Testis (tissue), 2 donors: ENCODE measurements around the gene DLGAP4.

Experiments used
- POLR2A ChIP-seq: fragments of 450-650 bp; IDR thresholded peaks from one replicate; pipeline ENCODE4 v1.6.1; 2017; ENCODE audit warnings: antibody characterized with exemption, mild to moderate bottlenecking, moderate library complexity
- TF ChIP-seq, protein P1 (sequence below), 3 experiments: fragments of 450-650 bp in 2 of 3; fragments of 200-600 bp in 1 of 3; sonication (generic) in 1 of 3; IDR thresholded peaks; one replicate each; pipeline ENCODE4 v1.5.1; 2016 to 2019; ENCODE audit warnings: antibody characterized with exemption in 3 of 3, mild to moderate bottlenecking in 2 of 3, moderate library complexity in 1 of 3

DNA sequence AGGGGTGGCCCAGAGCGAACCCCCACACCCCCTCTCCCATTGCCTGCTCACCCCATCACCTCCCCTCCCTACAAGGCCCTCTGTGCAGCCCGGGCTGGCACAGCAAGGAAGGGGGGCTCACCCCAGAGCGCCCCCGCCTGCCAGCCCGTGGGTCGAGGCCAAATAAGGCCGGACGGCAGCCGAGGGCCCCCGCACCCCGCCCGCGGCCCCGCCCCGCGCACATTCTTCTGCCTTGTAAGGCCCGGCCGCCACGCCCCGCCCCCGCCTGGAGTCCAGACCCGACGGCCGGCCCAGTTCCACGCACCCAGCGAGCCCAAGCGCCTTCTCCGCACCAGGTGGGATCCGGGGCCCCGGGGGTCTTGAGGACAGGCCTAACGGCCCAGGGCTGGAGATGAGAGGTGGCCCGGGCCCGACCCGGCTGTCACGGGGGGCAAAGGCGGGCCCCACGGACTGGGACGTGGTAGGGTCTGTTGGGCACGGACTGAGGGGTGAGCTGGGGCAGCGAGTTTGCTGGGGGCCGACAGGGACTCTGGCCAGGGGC is 235.2 kb downstream of the DLGAP4 start, which contains the start of gene MYL9:
- TF ChIP-seq POLR2A: peak; percentile 56
- TF ChIP-seq, protein P1, sequence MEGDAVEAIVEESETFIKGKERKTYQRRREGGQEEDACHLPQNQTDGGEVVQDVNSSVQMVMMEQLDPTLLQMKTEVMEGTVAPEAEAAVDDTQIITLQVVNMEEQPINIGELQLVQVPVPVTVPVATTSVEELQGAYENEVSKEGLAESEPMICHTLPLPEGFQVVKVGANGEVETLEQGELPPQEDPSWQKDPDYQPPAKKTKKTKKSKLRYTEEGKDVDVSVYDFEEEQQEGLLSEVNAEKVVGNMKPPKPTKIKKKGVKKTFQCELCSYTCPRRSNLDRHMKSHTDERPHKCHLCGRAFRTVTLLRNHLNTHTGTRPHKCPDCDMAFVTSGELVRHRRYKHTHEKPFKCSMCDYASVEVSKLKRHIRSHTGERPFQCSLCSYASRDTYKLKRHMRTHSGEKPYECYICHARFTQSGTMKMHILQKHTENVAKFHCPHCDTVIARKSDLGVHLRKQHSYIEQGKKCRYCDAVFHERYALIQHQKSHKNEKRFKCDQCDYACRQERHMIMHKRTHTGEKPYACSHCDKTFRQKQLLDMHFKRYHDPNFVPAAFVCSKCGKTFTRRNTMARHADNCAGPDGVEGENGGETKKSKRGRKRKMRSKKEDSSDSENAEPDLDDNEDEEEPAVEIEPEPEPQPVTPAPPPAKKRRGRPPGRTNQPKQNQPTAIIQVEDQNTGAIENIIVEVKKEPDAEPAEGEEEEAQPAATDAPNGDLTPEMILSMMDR (IDR thresholded peaks at IDR 0.05): no peak
